Activated naive CD4-positive, alpha-beta T cell treated with anti-CD3 and anti-CD28 coated beads, Interleukin-2, amount 50 U/mL, for 72 hours (primary cell): Measurements from ENCODE around the gene CGREF1. TPM values are rescaled to one million over a fixed set of nuclear protein-coding genes. Genes with fewer than 3 reads are reported as not detected.
"Not testable (repeated sequence)": the region's sequence is repeated elsewhere in the genome, so short reads cannot be mapped to it uniquely, and the experiment has no call there.

Source experiments
- ATAC-seq, 2 donors: fragments of 150-1000 bp; cut with Tn5 transposase; 2 replicates each; pipeline ENCODE4 v1.10.0; 2021; ENCODE audit warnings: mild to moderate bottlenecking in 2 of 2, moderate library complexity in 2 of 2
- DNase-seq, 2 donors: peaks; one replicate each; pipeline ENCODE4 v3.0.0; 2021 to 2022; ENCODE audit warnings: low spot score in 2 of 2
- H3K27ac Mint-ChIP-seq, 2 donors: one replicate each; pipeline ENCODE4 v1.8.0; 2022; ENCODE audit warnings: mild to moderate bottlenecking in 2 of 2, mixed read lengths in 2 of 2
- H3K36me3 Mint-ChIP-seq, 2 donors: one replicate each; pipeline ENCODE4 v1.8.0; 2022; ENCODE audit warnings: mixed read lengths in 2 of 2
- H3K9me3 Mint-ChIP-seq, 2 donors: one replicate each; pipeline ENCODE4 v1.8.0; 2022; ENCODE audit warnings: mixed read lengths in 2 of 2
- total RNA-seq, 2 donors: library from RNA; stranded (reverse); gene quantifications; one replicate each; pipeline ENCODE4 v1.2.3, GENCODE V29; 2022

CGREF1 gene
- total RNA-seq, 2 donors from 2014 or later, result 0.50 to 15.8 TPM

DNA sequence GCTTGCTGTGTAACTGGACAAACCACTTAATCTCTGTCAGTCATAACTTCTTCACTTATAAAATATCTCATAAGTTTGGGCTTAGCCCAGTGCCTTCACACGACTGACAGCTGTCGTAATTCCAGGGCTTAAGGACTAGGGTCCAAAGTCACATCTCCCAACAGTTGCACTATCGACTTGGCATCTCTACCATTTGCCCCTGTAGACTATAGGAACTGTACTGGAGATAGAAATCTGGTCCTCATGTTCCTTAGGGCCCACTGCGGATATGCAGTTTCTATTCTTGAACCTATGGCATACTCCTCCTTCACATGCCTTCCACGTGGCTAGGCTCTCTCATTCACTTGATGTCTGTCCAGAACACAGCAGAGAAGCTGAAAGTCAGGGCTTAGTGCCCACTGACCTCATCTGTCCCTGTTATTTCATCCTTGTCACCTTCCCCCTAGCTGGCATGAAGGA lies 7.4 kb upstream of the CGREF1 start:
- no peak for DNase-seq
- no peak overlapping the region for H3K27ac Mint-ChIP-seq
- no peaks in the 10 kb centered on the region for H3K9me3 Mint-ChIP-seq
- ATAC-seq, result no peak
- no peaks in the 10 kb centered on the region for H3K36me3 Mint-ChIP-seq

DNA sequence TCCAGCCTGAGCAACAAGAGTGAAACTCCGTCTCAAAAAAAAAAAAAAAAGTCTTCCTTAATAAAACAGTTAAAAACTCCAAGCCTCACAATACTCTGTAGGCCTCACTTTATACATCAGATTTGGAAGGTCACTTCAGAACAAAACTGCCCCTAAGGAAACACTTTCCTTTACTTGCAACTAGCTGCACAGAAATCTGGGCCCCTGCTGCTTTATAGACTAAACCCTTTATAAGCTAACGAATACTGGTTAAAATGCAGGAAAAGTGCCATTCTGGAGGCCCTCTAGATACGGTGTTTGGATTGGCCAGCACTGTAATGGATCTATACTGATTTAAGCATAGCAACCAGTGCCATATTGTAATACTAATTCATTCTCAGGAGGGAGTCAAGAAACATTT lies 6.2 kb upstream of the CGREF1 start:
- DNase-seq, result no peak
- ATAC-seq, result no peak
- Mint-ChIP-seq H3K9me3 (no peaks in the 10 kb centered on the region), H3K27ac (no peak overlapping the region), H3K36me3 (no peaks in the 10 kb centered on the region)

DNA sequence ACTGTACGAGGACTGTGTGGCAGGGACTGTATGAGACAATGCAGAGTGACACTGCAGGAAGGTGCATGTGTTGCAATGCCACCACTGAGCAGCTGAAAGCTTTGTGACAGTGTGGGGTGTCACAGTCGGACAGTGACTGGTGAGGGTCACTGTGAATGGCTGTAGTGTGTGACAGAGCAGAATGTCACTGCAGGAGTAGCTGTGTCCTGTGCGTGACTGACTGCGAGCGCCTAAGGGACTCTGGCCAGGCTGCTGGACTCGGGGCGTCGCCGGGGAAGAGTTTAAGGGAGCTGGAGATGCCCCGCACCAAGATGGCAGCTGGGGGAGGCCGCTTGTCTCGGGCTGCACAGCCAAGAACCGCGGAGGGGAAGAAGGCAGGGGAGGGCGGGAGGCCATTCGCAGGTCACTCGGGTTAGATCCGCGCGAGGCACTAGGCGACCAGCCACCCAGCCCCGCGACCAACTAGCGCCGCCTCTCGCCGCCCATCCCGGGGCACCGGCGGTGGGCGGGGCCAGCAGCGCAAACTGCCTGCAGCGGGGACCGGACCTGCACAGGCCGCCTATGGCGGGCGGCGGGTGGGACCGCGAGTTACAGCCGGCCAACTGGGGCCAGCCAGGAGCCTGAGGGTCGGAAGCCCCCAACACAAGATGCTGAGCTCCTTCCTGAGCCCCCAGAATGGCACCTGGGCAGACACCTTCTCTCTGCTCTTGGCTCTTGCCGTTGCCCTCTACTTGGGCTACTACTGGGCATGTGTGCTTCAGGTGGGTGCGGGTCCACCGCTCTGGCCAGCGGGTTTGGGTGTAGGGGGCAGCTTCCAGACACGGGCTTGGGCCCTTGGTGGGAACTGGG lies 4.6 kb upstream of the CGREF1 start, which contains the start of gene ABHD1:
TSS of gene ABHD1 (plus strand) at position 514 of the 849 bp plus-strand sequence. CDS start at position 648, 134 bp downstream.
- H3K36me3 Mint-ChIP-seq, result peaks cover 0 to 6% of the 10 kb centered on the region in 2 donors
- no peaks in the 10 kb centered on the region for H3K9me3 Mint-ChIP-seq
- DNase-seq, result peak in 1 of 2 donors; percentile 67
- H3K27ac Mint-ChIP-seq, result peak within 1 kb of the TSS; percentile 30 to 51
- ATAC-seq, result peak; percentile 86 to 87

DNA sequence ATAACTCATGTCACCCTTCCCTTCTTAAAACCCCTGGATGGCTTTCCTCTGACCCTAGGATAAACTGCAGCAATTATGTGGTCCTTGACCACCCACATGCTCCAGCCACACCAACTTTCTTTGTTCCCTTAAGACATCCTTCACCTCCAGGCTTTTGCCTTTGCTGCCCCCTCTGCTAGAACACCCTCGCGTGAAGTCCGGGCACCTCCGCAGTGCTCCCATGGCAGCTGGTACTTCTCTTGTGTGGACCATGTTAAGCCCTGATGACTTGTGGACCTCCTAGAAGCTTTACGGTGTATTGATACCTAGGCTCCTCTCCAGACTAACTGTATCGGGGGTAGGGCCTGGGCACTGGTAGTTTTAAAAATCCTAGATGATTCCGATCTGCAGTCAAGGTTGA lies 3.9 kb upstream of the CGREF1 start:
- peak overlapping the region in 1 of 2 donors; percentile 35 for H3K27ac Mint-ChIP-seq
- DNase-seq (no peak), ATAC-seq (no peak)
- no peaks in the 10 kb centered on the region for H3K9me3 Mint-ChIP-seq
- peaks cover 4 to 6% of the 10 kb centered on the region in 2 donors for H3K36me3 Mint-ChIP-seq

DNA sequence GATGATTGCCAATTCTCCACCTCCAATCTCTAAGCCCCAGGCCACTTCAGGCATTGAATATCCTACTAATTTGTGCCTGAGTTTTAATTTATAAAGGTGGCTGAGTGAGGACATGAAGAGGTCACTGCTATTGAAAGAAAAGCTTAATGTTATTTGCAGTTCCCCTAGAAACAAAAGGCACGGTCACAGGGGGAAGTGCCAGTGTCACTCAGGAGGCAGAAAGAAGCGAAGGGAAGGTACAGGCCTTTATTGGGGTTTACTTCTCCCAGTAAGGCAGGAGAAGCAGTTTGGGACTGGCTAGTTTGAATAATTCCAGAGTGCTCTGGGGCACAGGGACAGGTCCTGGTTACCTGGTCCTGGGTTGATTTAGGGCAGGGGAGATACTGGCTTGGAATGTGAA lies 3.0 kb upstream of the CGREF1 start:
- Mint-ChIP-seq H3K36me3 (peaks cover 6% of the 10 kb centered on the region in 2 donors), H3K9me3 (no peaks in the 10 kb centered on the region), H3K27ac (no peak overlapping the region)
- no peak for ATAC-seq
- no peak for DNase-seq

DNA sequence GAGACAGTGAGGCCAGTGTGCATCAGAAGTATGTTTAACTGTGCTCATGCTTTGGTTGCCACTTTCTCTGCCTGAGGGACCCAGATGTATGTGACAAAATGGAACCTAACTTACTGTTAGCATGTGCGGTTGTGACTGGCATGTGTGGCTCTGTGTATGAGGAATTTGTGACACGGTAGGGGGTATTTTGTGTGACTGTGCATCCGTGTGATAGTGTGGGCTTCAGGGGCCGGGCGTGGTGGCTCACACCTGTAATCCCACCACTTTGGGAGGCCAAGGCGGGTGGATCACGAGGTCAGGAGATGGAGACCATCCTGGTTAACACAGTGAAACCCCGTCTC lies 372 bp upstream of the CGREF1 start:
- H3K27ac Mint-ChIP-seq, H3K9me3 Mint-ChIP-seq, ATAC-seq, H3K36me3 Mint-ChIP-seq, DNase-seq: not testable (repeated sequence)

DNA sequence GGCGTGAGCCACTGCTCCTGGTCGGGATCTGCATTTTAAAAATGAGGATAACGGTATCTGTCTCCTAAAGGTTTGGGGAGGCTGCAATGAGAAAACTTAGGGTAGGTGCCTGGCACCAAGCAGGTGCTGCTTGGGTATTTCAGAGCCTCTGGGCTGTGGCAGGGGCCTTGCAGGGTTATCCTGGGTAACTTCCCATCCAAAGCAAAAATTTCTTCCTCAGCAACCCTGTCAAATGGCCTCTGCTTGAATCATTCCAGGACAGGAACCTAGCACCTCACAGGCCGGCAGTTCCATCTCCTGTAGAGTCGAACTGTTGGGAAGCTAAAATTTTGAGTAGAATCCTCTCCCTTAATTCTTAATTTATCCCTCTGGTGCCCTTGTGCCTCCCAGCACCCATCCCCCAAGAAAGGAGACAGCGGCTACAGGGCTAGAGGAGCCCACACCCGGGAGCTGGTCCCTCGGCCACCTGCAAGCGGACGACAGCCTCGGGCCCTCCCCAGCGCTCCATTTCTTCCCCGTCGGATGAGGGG lies 868 bp downstream of the CGREF1 start:
- no peak for ATAC-seq
- Mint-ChIP-seq H3K9me3 (no peaks in the 10 kb centered on the region), H3K27ac (no peak overlapping the region), H3K36me3 (peaks cover 6% of the 10 kb centered on the region in 2 donors)
- no peak for DNase-seq

DNA sequence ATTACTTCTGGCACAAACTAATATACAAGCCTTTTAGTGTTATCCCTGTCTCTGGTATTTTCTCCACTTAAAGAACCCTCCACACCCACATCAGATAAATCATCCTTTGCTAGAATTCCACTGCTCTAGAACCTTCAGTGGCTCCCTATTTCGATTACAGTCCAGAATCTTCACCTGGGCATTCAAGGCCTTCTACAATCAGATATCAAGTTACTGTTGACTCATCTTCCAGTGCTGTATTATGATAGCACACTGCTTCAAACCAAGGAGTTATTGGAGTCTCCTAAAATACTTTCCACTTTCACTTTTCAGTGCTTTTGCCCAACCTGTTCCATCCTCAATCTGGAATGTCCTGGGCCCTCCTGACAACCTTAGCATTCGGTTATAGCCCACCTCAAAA lies 3.4 kb downstream of the CGREF1 start:
- Mint-ChIP-seq H3K9me3 (no peaks in the 10 kb centered on the region), H3K36me3 (peaks cover 6% of the 10 kb centered on the region in 2 donors), H3K27ac (no peak overlapping the region)
- no peak for DNase-seq
- no peak for ATAC-seq

DNA sequence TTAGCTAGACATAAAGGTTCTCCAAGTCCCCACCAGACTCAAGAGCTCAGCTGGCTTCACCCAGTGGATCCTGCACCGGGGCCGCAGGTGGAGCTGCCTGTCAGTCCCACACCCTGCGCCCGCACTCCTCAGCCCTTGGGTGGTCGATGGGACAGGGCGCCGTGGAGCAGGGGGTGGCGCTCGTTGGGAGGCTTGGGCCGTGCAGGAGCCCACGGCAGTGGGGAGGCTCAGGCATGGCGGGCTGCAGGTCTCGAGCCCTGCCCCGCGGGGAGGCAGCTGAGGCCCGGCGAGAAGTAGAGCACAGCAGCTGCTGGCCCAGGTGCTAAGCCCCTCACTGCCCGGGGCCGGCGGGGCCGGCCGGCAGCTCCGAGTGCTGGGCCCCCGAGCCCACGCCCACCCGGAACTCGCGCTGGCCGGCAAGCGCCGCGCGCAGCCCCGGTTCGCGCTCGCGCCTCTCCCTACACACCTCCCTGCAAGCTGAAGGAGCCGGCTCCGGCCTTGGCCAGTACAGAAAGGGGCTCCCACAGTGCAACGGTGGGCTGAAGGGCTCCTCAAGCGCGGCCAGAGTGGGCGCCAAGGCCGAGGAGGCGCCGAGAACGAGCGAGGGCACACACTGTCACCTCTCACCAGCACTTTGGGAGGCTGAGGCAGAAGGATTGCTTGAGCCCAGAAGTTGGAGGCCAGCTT lies 7.4 kb downstream of the CGREF1 start:
- not testable (repeated sequence) for H3K36me3 Mint-ChIP-seq, H3K9me3 Mint-ChIP-seq, DNase-seq, H3K27ac Mint-ChIP-seq, ATAC-seq

DNA sequence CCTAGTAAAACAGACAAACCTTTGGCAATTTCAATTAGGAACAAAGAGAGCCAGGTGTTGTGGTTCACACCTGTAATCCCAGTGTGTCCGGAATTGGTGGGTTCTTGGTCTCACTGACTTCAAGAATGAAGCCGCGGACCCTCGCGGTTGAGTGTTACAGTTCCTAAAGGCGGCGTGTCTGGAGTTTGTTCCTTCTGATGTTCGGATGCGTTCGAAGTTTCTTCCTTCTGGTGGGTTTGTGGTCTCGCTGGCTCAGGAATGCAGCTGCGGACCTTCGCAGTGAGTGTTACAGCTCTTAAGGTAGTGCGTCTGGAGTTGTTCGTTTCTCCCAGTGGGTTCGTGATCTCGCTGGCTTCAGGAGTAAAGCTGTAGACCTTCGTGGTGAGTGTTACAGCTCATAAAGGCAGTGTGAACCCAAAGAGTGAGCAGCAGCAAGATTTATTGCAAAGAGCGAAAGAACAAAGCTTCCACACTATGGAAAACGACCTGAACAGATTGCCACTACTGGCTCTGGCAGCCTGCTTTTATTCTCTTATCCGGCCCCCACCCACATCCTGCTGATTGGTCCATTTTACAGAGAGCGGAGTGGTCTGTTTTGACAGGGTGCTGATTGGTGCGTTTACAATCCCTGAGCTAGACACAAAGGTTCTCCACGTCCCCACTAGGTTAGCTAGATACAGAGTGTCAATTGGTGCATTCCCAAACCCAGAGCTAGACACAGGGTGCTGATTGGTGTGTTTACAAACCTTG lies 8.2 kb downstream of the CGREF1 start:
- not testable (repeated sequence) for ATAC-seq, H3K27ac Mint-ChIP-seq, DNase-seq, H3K9me3 Mint-ChIP-seq, H3K36me3 Mint-ChIP-seq

DNA sequence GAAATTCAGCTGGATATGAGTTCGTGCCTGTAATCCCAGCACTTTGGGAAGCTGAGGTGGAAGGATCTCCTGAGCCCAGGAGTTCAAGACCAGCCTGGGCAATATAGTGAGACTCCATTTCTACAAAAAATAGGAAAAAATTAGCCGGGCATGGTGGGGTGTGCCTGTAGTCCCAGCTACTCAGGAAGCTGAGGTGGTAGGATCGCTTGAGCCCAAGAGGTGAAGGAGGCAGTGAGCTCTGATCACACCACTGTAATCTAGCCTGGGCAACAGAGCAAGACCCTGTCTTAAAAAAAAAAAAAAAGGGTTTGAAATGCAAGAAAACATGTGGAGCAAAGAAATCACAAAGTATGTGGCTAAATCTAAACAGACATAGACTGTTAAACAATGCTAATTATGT lies 9.8 kb downstream of the CGREF1 start:
- ATAC-seq (no peak), DNase-seq (no peak)

DNA sequence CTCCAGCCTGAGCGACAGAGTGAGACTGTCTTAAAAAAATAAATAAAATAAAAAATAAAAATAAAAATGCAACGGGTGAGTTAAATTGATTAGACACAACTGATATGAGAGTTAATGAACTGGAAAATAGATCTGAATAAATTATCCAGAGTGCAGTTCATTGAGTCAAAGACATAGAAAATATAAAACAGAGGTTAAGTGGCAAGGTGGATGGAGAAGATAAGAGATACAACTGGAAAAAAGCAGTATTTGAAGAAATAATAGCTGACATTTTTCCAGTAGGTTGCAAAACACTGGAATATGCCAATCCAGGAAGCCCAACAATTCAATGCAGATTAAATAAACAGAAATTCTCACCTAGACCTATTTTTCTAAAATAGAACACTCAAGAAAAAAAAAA lies 10.7 kb downstream of the CGREF1 start:
- Mint-ChIP-seq H3K36me3 (no peaks in the 10 kb centered on the region), H3K27ac (no peak overlapping the region), H3K9me3 (no peaks in the 10 kb centered on the region)
- ATAC-seq (no peak), DNase-seq (no peak)

More for the DNA sequence above, 9.8 kb downstream of the CGREF1 start:
- H3K27ac Mint-ChIP-seq, result no peak overlapping the region
- no peaks in the 10 kb centered on the region for H3K36me3 Mint-ChIP-seq
- no peaks in the 10 kb centered on the region for H3K9me3 Mint-ChIP-seq

DNA sequence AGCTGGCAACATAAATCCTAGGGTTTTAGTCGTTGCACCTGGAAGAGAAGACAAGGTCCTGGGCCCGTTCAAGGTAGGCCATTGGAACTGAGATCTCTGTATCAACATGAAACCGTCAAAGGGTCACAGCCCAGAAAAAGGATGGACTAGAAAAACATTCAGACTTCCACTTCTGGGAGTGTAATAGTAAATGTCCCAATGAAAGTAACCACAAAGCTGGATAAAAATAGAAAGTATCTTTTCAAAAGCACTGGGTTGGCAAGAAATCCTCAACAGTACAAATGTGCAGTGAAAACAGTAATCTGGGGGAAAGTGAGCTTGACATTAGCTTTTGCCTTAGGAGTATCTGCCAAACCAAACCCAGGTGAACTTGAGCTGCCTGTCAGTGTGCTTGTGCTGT lies 12.9 kb downstream of the CGREF1 start:
- ATAC-seq (no peak), DNase-seq (no peak)
- Mint-ChIP-seq H3K9me3 (no peaks in the 10 kb centered on the region), H3K36me3 (no peaks in the 10 kb centered on the region), H3K27ac (no peak overlapping the region)

DNA sequence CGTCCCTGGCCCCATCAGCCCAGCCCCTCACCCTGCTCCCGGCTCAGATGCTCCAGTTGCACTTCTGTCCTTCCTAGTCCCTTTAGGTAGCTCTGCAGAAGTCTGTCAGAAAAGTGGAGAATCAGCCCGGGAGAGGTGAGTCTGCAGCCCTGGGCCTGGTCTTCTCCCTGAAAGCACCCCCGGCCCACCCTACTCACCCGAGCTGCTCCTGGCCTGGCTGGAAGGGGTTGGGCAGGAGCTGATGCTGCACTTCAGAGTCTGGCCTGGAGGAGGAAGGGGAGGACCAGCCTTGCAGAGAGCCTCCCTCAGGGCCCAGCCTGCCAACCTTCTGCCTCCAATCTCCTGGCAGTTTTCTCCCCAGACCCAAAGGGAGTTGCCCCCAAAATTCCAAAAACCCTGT lies 16.6 kb downstream of the CGREF1 start:
- DNase-seq (no peak), ATAC-seq (no peak)
- H3K36me3 Mint-ChIP-seq, result no peaks in the 10 kb centered on the region

DNA sequence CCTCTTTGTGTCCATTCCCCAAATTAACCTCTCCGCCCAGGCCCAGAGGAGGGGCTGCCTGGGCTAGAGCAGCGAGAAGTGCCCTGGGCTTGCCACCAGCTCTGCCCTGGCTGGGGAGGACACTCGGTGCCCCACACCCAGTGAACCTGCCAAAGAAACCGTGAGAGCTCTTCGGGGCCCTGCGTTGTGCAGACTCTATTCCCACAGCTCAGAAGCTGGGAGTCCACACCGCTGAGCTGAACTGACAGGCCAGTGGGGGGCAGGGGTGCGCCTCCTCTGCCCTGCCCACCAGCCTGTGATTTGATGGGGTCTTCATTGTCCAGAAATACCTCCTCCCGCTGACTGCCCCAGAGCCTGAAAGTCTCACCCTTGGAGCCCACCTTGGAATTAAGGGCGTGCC lies 18.9 kb downstream of the CGREF1 start:
- no peaks in the 10 kb centered on the region for H3K9me3 Mint-ChIP-seq
- ATAC-seq (no peak), DNase-seq (no peak)
- H3K36me3 Mint-ChIP-seq, result no peaks in the 10 kb centered on the region
- peak overlapping the region in 1 of 2 donors; percentile 22 for H3K27ac Mint-ChIP-seq

More for the DNA sequence above, 16.6 kb downstream of the CGREF1 start:
- Mint-ChIP-seq H3K27ac (peak overlapping the region in 1 of 2 donors; percentile 33), H3K9me3 (no peaks in the 10 kb centered on the region)

DNA sequence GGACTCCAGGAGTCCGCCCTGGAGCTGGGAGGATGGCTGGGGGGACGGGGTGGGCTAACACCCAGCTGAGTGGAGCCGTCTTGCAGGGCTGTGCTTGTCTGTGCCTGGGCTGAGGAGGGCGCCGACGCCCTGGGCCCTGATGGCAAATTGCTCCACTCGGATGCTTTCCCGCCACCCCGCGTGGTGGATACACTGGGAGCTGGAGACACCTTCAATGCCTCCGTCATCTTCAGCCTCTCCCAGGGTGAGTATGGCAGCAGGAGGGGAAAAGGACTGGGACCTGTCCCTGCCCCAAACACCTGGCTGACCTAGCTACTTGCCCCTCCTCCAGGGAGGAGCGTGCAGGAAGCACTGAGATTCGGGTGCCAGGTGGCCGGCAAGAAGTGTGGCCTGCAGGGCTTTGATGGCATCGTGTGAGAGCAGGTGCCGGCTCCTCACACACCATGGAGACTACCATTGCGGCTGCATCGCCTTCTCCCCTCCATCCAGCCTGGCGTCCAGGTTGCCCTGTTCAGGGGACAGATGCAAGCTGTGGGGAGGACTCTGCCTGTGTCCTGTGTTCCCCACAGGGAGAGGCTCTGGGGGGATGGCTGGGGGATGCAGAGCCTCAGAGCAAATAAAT lies 19.5 kb downstream of the CGREF1 start:
- ATAC-seq (no peak), DNase-seq (no peak)
- H3K9me3 Mint-ChIP-seq, result no peaks in the 10 kb centered on the region
- H3K27ac Mint-ChIP-seq, result no peak overlapping the region
- H3K36me3 Mint-ChIP-seq, result no peaks in the 10 kb centered on the region
